ENCODE measurements around the gene VSTM5. TPM values are rescaled to one million over a fixed set of nuclear protein-coding genes. Genes with fewer than 3 reads are reported as not detected.

The VSTM5 gene
- total RNA-seq, 4 donors from 2014 or later: 0.16 to 0.68 TPM; not detected in 2

DNA sequence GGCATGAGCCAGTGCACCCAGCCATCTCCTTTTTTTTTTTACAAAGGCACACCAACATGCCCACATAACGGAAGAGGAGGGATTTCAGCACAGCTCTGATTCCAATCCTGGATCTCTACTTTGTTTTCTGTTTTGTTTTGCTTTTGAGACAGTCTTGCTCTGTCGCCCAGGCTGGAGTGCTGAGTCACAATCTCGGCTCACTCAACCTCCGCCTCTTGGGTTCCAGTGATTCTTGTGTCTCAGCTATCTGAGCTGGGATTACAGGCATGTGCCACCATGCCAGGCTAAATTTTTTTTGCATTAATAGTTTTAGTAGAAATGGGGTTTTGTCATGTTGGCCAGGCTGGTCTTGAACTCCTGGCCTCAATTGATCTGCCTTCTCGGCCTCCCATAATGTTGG lies 28.1 kb downstream of the VSTM5 start:
- WGBS: 83% methylated on average over 5 of the region's 5 CpGs
- H3K27ac ChIP-seq: no peak overlapping the region
- H3K4me3 ChIP-seq: no peak overlapping the region
- no peaks in the 10 kb centered on the region for H3K27me3 ChIP-seq
- TF ChIP-seq POLR2AphosphoS5 (IDR thresholded peaks at IDR 0.05) (no peak), EP300 (IDR thresholded peaks at IDR 0.05) (no peak), POLR2A (IDR thresholded peaks at IDR 0.05) (no peak)
- TF ChIP-seq, protein P1, sequence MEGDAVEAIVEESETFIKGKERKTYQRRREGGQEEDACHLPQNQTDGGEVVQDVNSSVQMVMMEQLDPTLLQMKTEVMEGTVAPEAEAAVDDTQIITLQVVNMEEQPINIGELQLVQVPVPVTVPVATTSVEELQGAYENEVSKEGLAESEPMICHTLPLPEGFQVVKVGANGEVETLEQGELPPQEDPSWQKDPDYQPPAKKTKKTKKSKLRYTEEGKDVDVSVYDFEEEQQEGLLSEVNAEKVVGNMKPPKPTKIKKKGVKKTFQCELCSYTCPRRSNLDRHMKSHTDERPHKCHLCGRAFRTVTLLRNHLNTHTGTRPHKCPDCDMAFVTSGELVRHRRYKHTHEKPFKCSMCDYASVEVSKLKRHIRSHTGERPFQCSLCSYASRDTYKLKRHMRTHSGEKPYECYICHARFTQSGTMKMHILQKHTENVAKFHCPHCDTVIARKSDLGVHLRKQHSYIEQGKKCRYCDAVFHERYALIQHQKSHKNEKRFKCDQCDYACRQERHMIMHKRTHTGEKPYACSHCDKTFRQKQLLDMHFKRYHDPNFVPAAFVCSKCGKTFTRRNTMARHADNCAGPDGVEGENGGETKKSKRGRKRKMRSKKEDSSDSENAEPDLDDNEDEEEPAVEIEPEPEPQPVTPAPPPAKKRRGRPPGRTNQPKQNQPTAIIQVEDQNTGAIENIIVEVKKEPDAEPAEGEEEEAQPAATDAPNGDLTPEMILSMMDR (IDR thresholded peaks at IDR 0.05): no peak
- H3K4me1 ChIP-seq: no peaks in the 10 kb centered on the region
- no peak for DNase-seq (ENCODE audit: low spot score in 2 of 2)
- H3K36me3 ChIP-seq: no peaks in the 10 kb centered on the region
- H3K9me3 ChIP-seq: no peaks in the 10 kb centered on the region

DNA sequence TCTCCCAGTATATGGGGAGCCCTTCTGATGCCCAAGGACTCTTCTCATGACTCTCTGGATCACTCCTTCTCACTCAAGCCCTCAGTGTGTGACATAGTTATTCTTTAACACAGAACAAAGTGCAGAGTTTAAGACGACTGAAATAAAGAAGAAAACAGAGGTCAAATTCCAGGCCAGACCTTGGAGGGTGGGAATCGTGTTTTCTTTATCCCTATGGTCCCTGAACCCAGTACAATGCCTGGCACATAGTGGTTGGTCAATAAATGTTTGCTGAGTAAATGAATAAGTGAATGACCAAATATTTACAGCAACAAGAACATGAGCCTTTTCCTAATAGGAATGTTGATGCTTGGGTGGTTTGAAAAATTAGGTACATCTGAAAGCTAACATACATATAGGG lies 28.8 kb downstream of the VSTM5 start:
- Histone ChIP-seq H3K9me3 (no peaks in the 10 kb centered on the region), H3K4me3 (no peak overlapping the region), H3K27ac (no peak overlapping the region), H3K4me1 (no peaks in the 10 kb centered on the region), H3K36me3 (no peaks in the 10 kb centered on the region), H3K27me3 (no peaks in the 10 kb centered on the region)
- no peak for DNase-seq (ENCODE audit: low spot score in 2 of 2)
- WGBS: 71% methylated on average over 2 of the region's 2 CpGs
- TF ChIP-seq, protein P1 (IDR thresholded peaks at IDR 0.05): no peak
- TF ChIP-seq EP300 (IDR thresholded peaks at IDR 0.05) (no peak), POLR2AphosphoS5 (IDR thresholded peaks at IDR 0.05) (no peak), POLR2A (IDR thresholded peaks at IDR 0.05) (no peak)

DNA sequence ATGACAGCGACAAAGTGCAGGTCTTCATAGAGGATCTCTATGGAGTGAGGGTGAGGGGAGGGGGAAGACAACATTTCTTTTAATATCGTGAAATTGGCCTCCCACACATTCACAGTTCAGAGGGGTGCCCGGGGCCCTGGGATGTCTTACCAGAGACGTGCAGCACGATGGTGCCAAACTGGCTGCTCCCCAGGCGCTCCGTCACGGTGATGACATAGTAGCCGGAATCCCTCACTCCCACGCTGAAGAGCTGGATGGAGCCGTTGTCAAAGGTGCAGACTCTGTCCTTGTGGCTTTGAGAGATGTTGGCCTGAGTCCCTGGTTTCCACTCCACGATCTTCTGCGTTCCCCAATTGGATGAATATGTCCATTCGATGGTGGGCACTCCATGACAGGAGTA lies 29.6 kb downstream of the VSTM5 start:
- 92% methylated on average over 12 of the region's 14 CpGs for WGBS
- H3K4me3 ChIP-seq: no peak overlapping the region

DNA sequence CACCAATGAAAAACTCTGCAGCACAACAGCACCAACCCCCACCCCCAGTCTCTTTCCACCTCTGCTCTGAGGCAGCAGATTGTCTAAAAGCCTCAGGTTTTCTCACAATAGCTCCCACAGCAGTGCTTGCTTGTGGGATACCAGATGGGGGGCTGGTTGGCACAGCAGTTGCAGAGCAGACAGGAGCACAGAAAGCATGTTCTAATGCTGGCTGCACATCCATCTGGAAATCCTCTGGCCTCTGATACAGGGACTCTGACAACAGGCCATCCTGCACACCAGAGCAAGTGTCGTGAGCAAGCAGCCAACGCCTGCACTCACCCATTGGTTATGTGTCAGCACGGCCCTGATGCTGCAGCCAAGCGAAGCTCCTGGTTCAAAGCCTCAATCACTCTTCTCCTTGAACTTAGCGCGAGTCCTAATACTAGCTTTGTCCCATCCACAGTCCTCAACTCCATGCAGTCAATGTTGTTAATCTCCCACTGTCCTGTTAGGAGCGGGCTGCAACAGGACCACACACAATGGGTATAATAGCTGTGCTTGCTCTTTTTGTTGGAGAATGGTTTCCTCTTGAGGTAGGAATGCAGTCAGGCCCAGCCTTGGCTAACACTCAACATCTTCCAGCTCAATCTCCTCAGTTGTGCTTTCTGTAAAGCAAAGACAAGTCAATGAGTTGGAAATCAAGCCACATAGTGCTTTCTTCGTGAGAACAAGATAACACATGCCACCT lies 30.3 kb downstream of the VSTM5 start:
- Histone ChIP-seq H3K27me3 (no peaks in the 10 kb centered on the region), H3K36me3 (peaks cover 9% of the 10 kb centered on the region), H3K9me3 (no peaks in the 10 kb centered on the region), H3K27ac (no peak overlapping the region), H3K4me3 (no peak overlapping the region), H3K4me1 (no peaks in the 10 kb centered on the region)
- 89% methylated on average over 8 of the region's 8 CpGs for WGBS
- DNase-seq (ENCODE audit: low spot score in 2 of 2): no peak
- TF ChIP-seq POLR2AphosphoS5 (IDR thresholded peaks at IDR 0.05): no peak
- TF ChIP-seq POLR2A (IDR thresholded peaks at IDR 0.05): no peak
- TF ChIP-seq EP300 (IDR thresholded peaks at IDR 0.05): no peak
- TF ChIP-seq, protein P1 (IDR thresholded peaks at IDR 0.05): no peak

More for the DNA sequence above, 29.6 kb downstream of the VSTM5 start:
- H3K27me3 ChIP-seq: no peaks in the 10 kb centered on the region
- H3K4me1 ChIP-seq: no peaks in the 10 kb centered on the region
- H3K9me3 ChIP-seq: no peaks in the 10 kb centered on the region
- no peak overlapping the region for H3K27ac ChIP-seq
- H3K36me3 ChIP-seq: peaks cover 2% of the 10 kb centered on the region
- TF ChIP-seq POLR2AphosphoS5 (IDR thresholded peaks at IDR 0.05): no peak
- TF ChIP-seq, protein P1 (IDR thresholded peaks at IDR 0.05): no peak
- no peak for TF ChIP-seq POLR2A (IDR thresholded peaks at IDR 0.05)
- TF ChIP-seq EP300 (IDR thresholded peaks at IDR 0.05): no peak
- DNase-seq (ENCODE audit: low spot score in 2 of 2): no peak

DNA sequence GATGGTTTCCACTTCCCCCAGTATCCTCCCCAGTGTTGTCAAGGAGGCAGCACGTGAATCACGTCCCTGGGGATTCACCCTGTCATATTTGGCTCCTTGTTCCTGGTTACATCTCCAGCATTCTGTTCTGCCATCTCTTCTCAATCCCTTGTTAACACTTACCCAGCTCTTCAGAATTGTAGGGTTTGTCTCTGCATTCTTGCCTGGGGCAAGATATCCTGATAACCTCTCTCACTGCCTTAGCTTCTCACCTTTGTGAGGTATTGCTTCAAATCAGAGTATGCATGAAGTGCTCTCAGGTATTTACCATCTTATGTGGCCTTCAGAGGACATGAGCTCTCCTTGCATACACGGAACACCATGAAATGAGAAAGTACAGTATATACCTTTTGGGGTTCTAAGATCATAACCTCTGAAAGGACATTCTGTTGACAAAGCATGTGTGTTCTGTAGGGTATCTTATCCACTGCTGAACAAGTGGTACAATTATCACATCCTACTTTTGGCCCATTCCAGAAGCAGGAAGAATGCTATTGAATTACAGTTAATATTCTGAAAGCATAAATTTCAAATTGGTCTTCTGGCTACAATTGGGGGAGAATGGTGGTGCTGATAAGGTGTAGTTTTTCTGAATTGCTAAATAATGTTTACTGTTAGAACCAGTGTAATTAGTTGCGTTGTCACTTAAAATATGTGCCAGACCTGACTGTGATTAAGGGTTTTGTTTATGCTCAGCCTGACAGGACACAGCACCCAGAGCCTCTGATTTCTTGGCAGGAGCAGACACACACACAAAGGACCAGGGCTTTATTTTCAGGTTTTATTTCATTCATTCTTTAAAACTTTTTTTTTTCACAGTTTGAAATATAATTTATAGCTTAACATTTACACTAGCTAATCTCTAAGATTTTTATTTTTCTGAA lies 32.7 kb downstream of the VSTM5 start:
- H3K27ac ChIP-seq: no peak overlapping the region
- no peak for TF ChIP-seq EP300 (IDR thresholded peaks at IDR 0.05)
- TF ChIP-seq POLR2AphosphoS5 (IDR thresholded peaks at IDR 0.05): no peak
- TF ChIP-seq, protein P1 (IDR thresholded peaks at IDR 0.05): no peak
- no peak for TF ChIP-seq POLR2A (IDR thresholded peaks at IDR 0.05)
- no peak for DNase-seq (ENCODE audit: low spot score in 2 of 2)
- H3K36me3 ChIP-seq: peaks cover 31% of the 10 kb centered on the region
- no peaks in the 10 kb centered on the region for H3K9me3 ChIP-seq
- H3K4me1 ChIP-seq: no peaks in the 10 kb centered on the region
- WGBS: 44% methylated on average over 4 of the region's 4 CpGs
- no peak overlapping the region for H3K4me3 ChIP-seq
- no peaks in the 10 kb centered on the region for H3K27me3 ChIP-seq
